ENCODE measurements around the gene TTN.

GRCh38 chr2:178485356-178485755, 321.9 kb downstream of the TTN start:
- TF ChIP-seq L3MBTL2 (conservative IDR thresholded peaks at IDR 0.05) (no peak), CTBP1 (IDR thresholded peaks at IDR 0.05; ENCODE audit: borderline replicate concordance) (no peak), ARNT (IDR thresholded peaks at IDR 0.05) (no peak), FOXM1 (IDR thresholded peaks at IDR 0.05; ENCODE audit: borderline replicate concordance) (no peak), HDGF (IDR thresholded peaks at IDR 0.05; ENCODE audit: borderline replicate concordance) (no peak), SP1 (IDR thresholded peaks at IDR 0.05) (no peak), ELF4 (IDR thresholded peaks at IDR 0.05) (no peak), SUZ12 (IDR thresholded peaks at IDR 0.05) (no peak)
